Measurements from ENCODE around the gene CHPF2.

Gene CHPF2

DNA sequence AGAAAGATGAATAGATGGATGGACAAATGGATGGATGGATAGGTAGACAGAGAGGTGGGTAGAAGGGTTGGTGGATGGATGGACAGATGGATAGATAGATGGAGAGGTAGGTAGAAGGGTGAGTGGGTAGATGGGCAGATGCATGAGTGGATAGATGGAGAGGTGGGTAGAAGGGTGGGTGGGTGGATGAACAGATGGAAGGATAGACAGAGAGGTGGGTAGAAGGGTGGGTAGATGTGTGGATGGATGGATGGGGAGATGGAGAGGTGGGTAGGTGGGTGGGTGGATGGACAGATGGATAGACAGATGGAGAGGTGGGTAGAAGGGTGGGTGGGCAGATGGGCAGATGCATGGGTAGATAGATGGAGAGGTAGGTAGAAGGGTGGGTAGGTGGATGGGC, 34.4 kb upstream of the CHPF2 start:
- no peak for DNase-seq (ENCODE audit: low spot score)
- in situ Hi-C loops (cut with MboI; ENCODE audit: low pct_unique_long_range_greater_than_20kb, low sequenced_read_pairs, unreplicated experiment): no loop called here
- TF ChIP-seq CTCF (IDR thresholded peaks at IDR 0.05; ENCODE audit: extremely low read depth, insufficient read depth, missing control alignments): no peak

- DNase-seq (ENCODE audit: low spot score): no peak
- in situ Hi-C loops (cut with MboI; ENCODE audit: low pct_unique_long_range_greater_than_20kb, low sequenced_read_pairs, unreplicated experiment): no loop called here
- no peak for TF ChIP-seq CTCF (IDR thresholded peaks at IDR 0.05; ENCODE audit: extremely low read depth, insufficient read depth, missing control alignments)
These were observed 33.1 kb upstream of the CHPF2 start for GRCh38 chr7:151198945-151199848.

GRCh38 chr7:151201344-151201743, 30.9 kb upstream of the CHPF2 start:
- TF ChIP-seq CTCF (IDR thresholded peaks at IDR 0.05; ENCODE audit: extremely low read depth, insufficient read depth, missing control alignments): no peak
- in situ Hi-C loops (cut with MboI; ENCODE audit: low pct_unique_long_range_greater_than_20kb, low sequenced_read_pairs, unreplicated experiment): no loop called here
- no peak for DNase-seq (ENCODE audit: low spot score)

GRCh38 chr7:151201751-151202150, 30.5 kb upstream of the CHPF2 start:
- no peak for TF ChIP-seq CTCF (IDR thresholded peaks at IDR 0.05; ENCODE audit: extremely low read depth, insufficient read depth, missing control alignments)
- DNase-seq (ENCODE audit: low spot score): no peak
- in situ Hi-C loops (cut with MboI; ENCODE audit: low pct_unique_long_range_greater_than_20kb, low sequenced_read_pairs, unreplicated experiment): no loop called here

- TF ChIP-seq CTCF (IDR thresholded peaks at IDR 0.05; ENCODE audit: extremely low read depth, insufficient read depth, missing control alignments): no peak
- DNase-seq (ENCODE audit: low spot score): no peak
- in situ Hi-C loops (cut with MboI; ENCODE audit: low pct_unique_long_range_greater_than_20kb, low sequenced_read_pairs, unreplicated experiment): no loop called here
These were observed 29.4 kb upstream of the CHPF2 start for GRCh38 chr7:151202836-151203235.

- in situ Hi-C loops (cut with MboI; ENCODE audit: low pct_unique_long_range_greater_than_20kb, low sequenced_read_pairs, unreplicated experiment): no loop called here
These were observed 27.8 kb upstream of the CHPF2 start for GRCh38 chr7:151204383-151205032.

More at GRCh38 chr7:151204383-151205032, 27.8 kb upstream of the CHPF2 start:
- DNase-seq (ENCODE audit: low spot score): no peak
- TF ChIP-seq CTCF (IDR thresholded peaks at IDR 0.05; ENCODE audit: extremely low read depth, insufficient read depth, missing control alignments): no peak
